K562 (cell line): Measurements from ENCODE around the gene MATN1. TPM values are rescaled to one million over a fixed set of nuclear protein-coding genes. Genes with fewer than 3 reads are reported as not detected.

Source experiments
- FOXP1 ChIP-seq: sonication (generic); formaldehyde crosslinking; IDR thresholded peaks from 2 replicates; pipeline ENCODE4 v1.8.0; 2022; ENCODE audit warnings: mild to moderate bottlenecking, missing genetic modification reagents
- GMEB1 ChIP-seq: fragments of 250-450 bp; sonication (Bioruptor Pico); IDR thresholded peaks from 2 replicates; pipeline ENCODE4 v1.4.0; 2020; ENCODE audit warnings: mild to moderate bottlenecking
- HES1 ChIP-seq: fragments of 450-650 bp; IDR thresholded peaks from 2 replicates; pipeline ENCODE4 v1.6.1; 2016; ENCODE audit warnings: low read depth, mild to moderate bottlenecking, moderate library complexity
- HEY1 ChIP-seq: fragments of 250-450 bp; sonication (Bioruptor Pico); IDR thresholded peaks from 2 replicates; pipeline ENCODE4 v1.5.0; 2020; ENCODE audit warnings: mild to moderate bottlenecking, moderate library complexity, borderline replicate concordance
- MGA ChIP-seq: fragments of 450-650 bp; IDR thresholded peaks from 2 replicates; pipeline ENCODE4 v1.6.1; 2016; ENCODE audit warnings: mild to moderate bottlenecking, moderate library complexity
- MIER1 ChIP-seq: fragments of 450-650 bp; IDR thresholded peaks from 2 replicates; pipeline ENCODE4 v1.6.1; 2016; ENCODE audit warnings: antibody characterized with exemption, mild to moderate bottlenecking, low read depth
- MTA1 ChIP-seq: fragments of 450-650 bp; IDR thresholded peaks from 2 replicates; pipeline ENCODE4 v1.6.1; 2017; ENCODE audit warnings: borderline replicate concordance
- NFE2L1 ChIP-seq: fragments of 450-650 bp; IDR thresholded peaks from 2 replicates; pipeline ENCODE4 v1.6.1; 2016; ENCODE audit warnings: missing genetic modification characterization, low read depth, mild to moderate bottlenecking, missing compliant biosample characterization, moderate library complexity, borderline replicate concordance
- TCF7L2 ChIP-seq: fragments of 150-350 bp; IDR thresholded peaks from 2 replicates; pipeline ENCODE4 v1.6.1; 2016; ENCODE audit warnings: low read depth, mild to moderate bottlenecking, low read length, moderate library complexity
- TEAD1 ChIP-seq, 2 experiments: fragments of 450-650 bp in 1 of 2; sonication (generic) in 1 of 2; formaldehyde crosslinking; IDR thresholded peaks; 2 replicates each; pipeline versions ENCODE4 v1.4.0 to v1.8.0; 2020 to 2022; ENCODE audit warnings: mild to moderate bottlenecking in 2 of 2, missing genetic modification reagents in 1 of 2
- ZBTB12 ChIP-seq: fragments of 250-450 bp; sonication (Bioruptor Pico); IDR thresholded peaks from 2 replicates; pipeline ENCODE4 v1.4.0; 2020
- ZNF282 ChIP-seq: sonication (generic); formaldehyde crosslinking; IDR thresholded peaks from 2 replicates; pipeline ENCODE4 v1.8.1; 2023; ENCODE audit warnings: missing genetic modification reagents
- polyA plus RNA-seq, 8 experiments: library from polyadenylated mRNA; depleted of rRNA in 4 of 8; stranded (reverse) in 5 of 8; unstranded in 3 of 8; fragments of >200 nt; fragmentation: Nextera tagmentation in 2 of 8; fragmentation: Illumina TruSeq in 1 of 8; extraction: Ambion mirVana in 2 of 8; extraction: Trizol in 1 of 8; gene quantifications; 2 replicates each; pipeline versions ENCODE4 v1.2.1 to v1.2.3, GENCODE V29; 2011 to 2014; ENCODE audit warnings: inconsistent platforms in 1 of 8, missing spikeins in 1 of 8
- total RNA-seq, 7 experiments: library from RNA; depleted of rRNA in 6 of 7; stranded (reverse); fragments of >200 nt in 6 of 7; fragmentation: Illumina TruSeq in 2 of 7; extraction: Trizol in 2 of 7; gene quantifications; 2 replicates each; pipeline versions ENCODE4 v1.2.1 to v1.2.3, GENCODE V29; 2011 to 2021; ENCODE audit warnings: low replicate concordance in 1 of 7

The MATN1 gene
- total and polyA plus RNA-seq, 9 of the 15 experiments (the other 6 are each of a cell fraction or from before 2014, with no cell fraction given), result 0.10 to 2.3 (median 1.2) TPM

GRCh38 chr1:30718636-30719405 lies 4.6 kb downstream of the MATN1 start (continued):
- TF ChIP-seq MGA (peak; percentile 100), NFE2L1 (no peak), MTA1 (no peak; the same call in none of the 2 replicates), HEY1 (no peak), GMEB1 (CRISPR knock-in tag) (peak; percentile 96), FOXP1 (CRISPR knock-in tag) (peak; percentile 96), TCF7L2 (no peak), ZNF282 (CRISPR knock-in tag) (peak; percentile 97), MIER1 (no peak; the same call in 1 of the 2 replicates), HES1 (no peak), TEAD1 (CRISPR knock-in tag; IDR thresholded peaks at IDR 0.05) (peak; percentile 91 to 93), ZBTB12 (peak; percentile 86)
